Esophagus squamous epithelium (tissue), 4 donors: ENCODE data around the gene CNPY1.

ENCODE experiments used
- CTCF ChIP-seq, 6 experiments: fragments of 450-650 bp in 4 of 6; fragments of 200-600 bp in 2 of 6; sonication (generic) in 2 of 6; IDR thresholded peaks; one replicate each; pipeline ENCODE4 v1.5.1; 2016 to 2019; ENCODE audit warnings: antibody characterized with exemption in 6 of 6, mild to moderate bottlenecking in 4 of 6, moderate library complexity in 4 of 6
- POLR2A ChIP-seq, 4 donors: fragments of 450-650 bp; IDR thresholded peaks; one replicate each; pipeline ENCODE4 v1.6.1; 2017; ENCODE audit warnings: antibody characterized with exemption in 4 of 4, mild to moderate bottlenecking in 4 of 4, moderate library complexity in 3 of 4

DNA sequence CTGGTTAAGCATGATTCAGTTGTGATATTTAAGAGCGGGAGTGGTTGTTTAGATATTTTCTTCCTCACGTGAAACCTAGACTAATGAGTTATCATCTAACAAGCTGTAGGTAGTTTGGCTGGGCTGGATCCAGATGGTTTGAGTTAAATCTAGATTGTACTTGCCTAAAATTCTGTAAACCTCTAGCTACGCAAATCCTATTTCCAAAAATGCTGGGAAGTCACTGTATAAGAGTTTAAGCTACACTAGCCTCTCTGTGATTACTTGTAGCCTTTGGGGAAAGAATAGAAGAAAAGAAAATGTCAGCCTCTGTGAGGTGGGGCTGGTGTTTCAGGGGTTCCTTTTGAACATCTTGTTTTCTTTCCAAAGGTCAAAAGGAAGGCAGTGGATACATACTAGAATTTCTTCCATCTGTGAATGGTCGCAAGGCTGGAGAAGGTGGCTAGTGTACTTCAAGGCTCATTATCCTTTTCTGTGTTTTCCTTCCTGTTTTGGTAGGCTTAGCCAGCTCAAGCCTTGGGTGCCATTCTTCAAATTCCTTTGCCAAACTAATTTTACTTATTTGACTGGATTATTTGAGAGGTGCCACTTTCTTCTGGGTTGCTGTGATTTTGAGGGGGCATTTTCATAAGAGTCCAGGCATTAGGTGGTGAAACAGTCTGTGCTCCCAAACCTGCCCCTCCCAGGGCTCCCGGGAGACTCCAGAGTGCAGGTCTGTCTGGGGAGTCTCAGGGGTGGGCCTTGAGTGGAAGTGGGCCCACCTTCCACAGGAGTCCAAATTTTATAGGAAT lies 93.7 kb downstream of the CNPY1 start:
- no peak for TF ChIP-seq CTCF (IDR thresholded peaks at IDR 0.05)
- no peak for TF ChIP-seq POLR2A (IDR thresholded peaks at IDR 0.05)
